Measurements from ENCODE around the gene RAB40B.

GRCh38 chr17:82729479-82730260 is 31.2 kb upstream of the RAB40B start:
- no peak for TF ChIP-seq POLR2A (IDR thresholded peaks at IDR 0.05; ENCODE audit: low read length)
- no peak for TF ChIP-seq GATA1 (IDR thresholded peaks at IDR 0.05; ENCODE audit: low read depth, low read length)

All from erythroblast (primary cell).